Measurements from ENCODE around the gene CDK5RAP1.
"Not testable (repeated sequence)": the region's sequence is repeated elsewhere in the genome, so short reads cannot be mapped to it uniquely, and the experiment has no call there.

CDK5RAP1 gene

GRCh38 chr20:33401184-33401920 lies at the start of gene CDK5RAP1:
Gene CDK5RAP1, minus strand, starts transcription at chr20:33401519. Its CDS starts 4,455 bp downstream, at chr20:33397064.
- peak; percentile 91 for DNase-seq

- DNase-seq: no peak
Measured at GRCh38 chr20:33450867-33451266, 49.5 kb upstream of the CDK5RAP1 start.

- DNase-seq: no peak
Measured at GRCh38 chr20:33445881-33446625, 44.7 kb upstream of the CDK5RAP1 start.

GRCh38 chr20:33444797-33445560 lies 43.7 kb upstream of the CDK5RAP1 start:
- no peak for DNase-seq

- peak; percentile 85 for DNase-seq
Measured at GRCh38 chr20:33443512-33444239, 42.4 kb upstream of the CDK5RAP1 start, which contains the start of gene SNTA1. Gene SNTA1, minus strand, starts transcription at chr20:33443763. Its CDS starts 143 bp downstream, at chr20:33443620.

- DNase-seq: peak; percentile 65
Measured at GRCh38 chr20:33443006-33443511, 41.7 kb upstream of the CDK5RAP1 start.

- DNase-seq: no peak
Measured at GRCh38 chr20:33442136-33443005, 41.1 kb upstream of the CDK5RAP1 start.

- no peak for DNase-seq
Measured at GRCh38 chr20:33441142-33441955, 40.0 kb upstream of the CDK5RAP1 start.

GRCh38 chr20:33440562-33440961 lies 39.2 kb upstream of the CDK5RAP1 start:
- not testable (repeated sequence) for DNase-seq

- DNase-seq: no peak
Measured at GRCh38 chr20:33438481-33438880, 37.2 kb upstream of the CDK5RAP1 start.

GRCh38 chr20:33437141-33437911 lies 36.0 kb upstream of the CDK5RAP1 start:
- DNase-seq: peak; percentile 63

- no peak for DNase-seq
Measured at GRCh38 chr20:33434434-33434833, 33.1 kb upstream of the CDK5RAP1 start.

GRCh38 chr20:33433465-33434234 lies 32.3 kb upstream of the CDK5RAP1 start:
- DNase-seq: no peak

- DNase-seq: no peak
Measured at GRCh38 chr20:33431797-33432381, 30.6 kb upstream of the CDK5RAP1 start.

GRCh38 chr20:33423875-33424274 lies 22.6 kb upstream of the CDK5RAP1 start:
- not testable (repeated sequence) for DNase-seq

- peak; percentile 57 for DNase-seq
Measured at GRCh38 chr20:33423141-33423834, 22.0 kb upstream of the CDK5RAP1 start.

- no peak for DNase-seq
Measured at GRCh38 chr20:33419140-33419974, 18.0 kb upstream of the CDK5RAP1 start.
